ENCODE measurements around the gene SERPINA3.

SERPINA3 gene

GRCh38 chr14:94665544-94665943, 53.4 kb downstream of the SERPINA3 start:
- H3K27me3 ChIP-seq (ENCODE audit: insufficient read depth, low read length, poor library complexity, severe bottlenecking), result no peaks in the 10 kb centered on the region
- H3K4me2 ChIP-seq (ENCODE audit: low read depth, low read length, poor library complexity, severe bottlenecking), result no peak overlapping the region
- no peaks in the 10 kb centered on the region for H3K36me3 ChIP-seq (ENCODE audit: insufficient read depth, low read length)
- no peaks in the 10 kb centered on the region for H3K9me2 ChIP-seq (replicated peaks; ENCODE audit: low read depth, low read length)
- H3K4me1 ChIP-seq (ENCODE audit: insufficient read depth, low read length, poor library complexity, severe bottlenecking), result no peaks in the 10 kb centered on the region
- no peak overlapping the region for H3K9ac ChIP-seq (ENCODE audit: low read depth, low read length, poor library complexity, severe bottlenecking)
- no peaks in the 10 kb centered on the region for H3F3A ChIP-seq (ENCODE audit: low read depth)
- no peaks in the 10 kb centered on the region for H3K9me3 ChIP-seq (ENCODE audit: insufficient read depth, low read depth, low read length)
- no peak for TF ChIP-seq CTCF (conservative IDR thresholded peaks at IDR 0.05; ENCODE audit: low read length)
- no peak for TF ChIP-seq EZH2phosphoT487 (IDR thresholded peaks at IDR 0.05; ENCODE audit: borderline replicate concordance)
- no peaks in the 10 kb centered on the region for H3K79me2 ChIP-seq (ENCODE audit: insufficient read depth, low read length)
- H2AFZ ChIP-seq (ENCODE audit: low read length), result no peak overlapping the region
- no peak overlapping the region for H3K4me3 ChIP-seq (ENCODE audit: low read length, poor library complexity, severe bottlenecking)
- H4K20me1 ChIP-seq (ENCODE audit: insufficient read depth, low read length, poor library complexity, severe bottlenecking), result no peaks in the 10 kb centered on the region

- H2AFZ ChIP-seq (ENCODE audit: low read length), result no peak overlapping the region
- H3K4me3 ChIP-seq (ENCODE audit: low read length, poor library complexity, severe bottlenecking), result no peak overlapping the region
- H3K9me3 ChIP-seq (ENCODE audit: insufficient read depth, low read depth, low read length), result no peaks in the 10 kb centered on the region
- TF ChIP-seq EZH2phosphoT487 (IDR thresholded peaks at IDR 0.05; ENCODE audit: borderline replicate concordance) (no peak), CTCF (conservative IDR thresholded peaks at IDR 0.05; ENCODE audit: low read length) (no peak)
- no peak overlapping the region for H3K4me2 ChIP-seq (ENCODE audit: low read depth, low read length, poor library complexity, severe bottlenecking)
- no peaks in the 10 kb centered on the region for H3K9me2 ChIP-seq (replicated peaks; ENCODE audit: low read depth, low read length)
- H3F3A ChIP-seq (ENCODE audit: low read depth), result no peaks in the 10 kb centered on the region
- H3K4me1 ChIP-seq (ENCODE audit: insufficient read depth, low read length, poor library complexity, severe bottlenecking), result no peaks in the 10 kb centered on the region
- no peaks in the 10 kb centered on the region for H4K20me1 ChIP-seq (ENCODE audit: insufficient read depth, low read length, poor library complexity, severe bottlenecking)
- no peaks in the 10 kb centered on the region for H3K36me3 ChIP-seq (ENCODE audit: insufficient read depth, low read length)
- H3K27me3 ChIP-seq (ENCODE audit: insufficient read depth, low read length, poor library complexity, severe bottlenecking), result no peaks in the 10 kb centered on the region
- H3K79me2 ChIP-seq (ENCODE audit: insufficient read depth, low read length), result no peaks in the 10 kb centered on the region
- H3K9ac ChIP-seq (ENCODE audit: low read depth, low read length, poor library complexity, severe bottlenecking), result no peak overlapping the region
Measured at GRCh38 chr14:94670692-94671285, 58.6 kb downstream of the SERPINA3 start.

GRCh38 chr14:94671870-94672444, 59.8 kb downstream of the SERPINA3 start:
- Histone ChIP-seq H3K9me2 (replicated peaks; ENCODE audit: low read depth, low read length) (no peaks in the 10 kb centered on the region), H3K79me2 (ENCODE audit: insufficient read depth, low read length) (no peaks in the 10 kb centered on the region), H3K36me3 (ENCODE audit: insufficient read depth, low read length) (no peaks in the 10 kb centered on the region), H2AFZ (ENCODE audit: low read length) (no peak overlapping the region), H3F3A (ENCODE audit: low read depth) (no peaks in the 10 kb centered on the region), H3K4me1 (ENCODE audit: insufficient read depth, low read length, poor library complexity, severe bottlenecking) (no peaks in the 10 kb centered on the region), H3K27me3 (ENCODE audit: insufficient read depth, low read length, poor library complexity, severe bottlenecking) (no peaks in the 10 kb centered on the region), H4K20me1 (ENCODE audit: insufficient read depth, low read length, poor library complexity, severe bottlenecking) (no peaks in the 10 kb centered on the region), H3K4me3 (ENCODE audit: low read length, poor library complexity, severe bottlenecking) (no peak overlapping the region), H3K9ac (ENCODE audit: low read depth, low read length, poor library complexity, severe bottlenecking) (no peak overlapping the region), H3K4me2 (ENCODE audit: low read depth, low read length, poor library complexity, severe bottlenecking) (no peak overlapping the region), H3K9me3 (ENCODE audit: insufficient read depth, low read depth, low read length) (no peaks in the 10 kb centered on the region)
- no peak for TF ChIP-seq CTCF (conservative IDR thresholded peaks at IDR 0.05; ENCODE audit: low read length)
- no peak for TF ChIP-seq EZH2phosphoT487 (IDR thresholded peaks at IDR 0.05; ENCODE audit: borderline replicate concordance)
